ENCODE measurements around the gene CLN5.

Gene CLN5

GRCh38 chr13:77000475-77000874 is 8.6 kb downstream of the CLN5 start:
- Histone ChIP-seq H3K9me2 (replicated peaks; ENCODE audit: insufficient read depth, low read length) (no peaks in the 10 kb centered on the region), H4K20me1 (ENCODE audit: low read depth, low read length) (no peaks in the 10 kb centered on the region), H3K79me2 (ENCODE audit: insufficient read depth, low read length) (no peaks in the 10 kb centered on the region; the same call in 1 of the 2 replicates), H3K9ac (ENCODE audit: low read length) (no peak overlapping the region), H3K27me3 (ENCODE audit: low read length) (no peaks in the 10 kb centered on the region), H3K27ac (ENCODE audit: low read depth, low read length) (no peak overlapping the region), H2AFZ (ENCODE audit: low read depth, low read length, severe bottlenecking) (no peak overlapping the region), H3K9me3 (ENCODE audit: insufficient read depth, low read length) (no peaks in the 10 kb centered on the region), H3K4me3 (ENCODE audit: insufficient read depth, low read length, poor library complexity, severe bottlenecking) (no peak overlapping the region), H3K4me2 (ENCODE audit: low read depth, low read length, poor library complexity, severe bottlenecking) (no peak overlapping the region), H3K36me3 (ENCODE audit: low read length) (peaks cover 18% of the 10 kb centered on the region), H3F3A (ENCODE audit: insufficient read depth) (peaks cover 12% of the 10 kb centered on the region)
- TF ChIP-seq CTCF (IDR thresholded peaks at IDR 0.05; ENCODE audit: insufficient read depth, low read length, poor library complexity, severe bottlenecking) = no peak
- TF ChIP-seq EZH2phosphoT487 (conservative IDR thresholded peaks at IDR 0.05; ENCODE audit: low read length) = no peak

GRCh38 chr13:77001540-77001939 is 9.7 kb downstream of the CLN5 start:
- Histone ChIP-seq H2AFZ (ENCODE audit: low read depth, low read length, severe bottlenecking) (no peak overlapping the region), H3K9me3 (ENCODE audit: insufficient read depth, low read length) (no peaks in the 10 kb centered on the region), H3F3A (ENCODE audit: insufficient read depth) (peaks cover 19% of the 10 kb centered on the region), H3K4me3 (ENCODE audit: insufficient read depth, low read length, poor library complexity, severe bottlenecking) (no peak overlapping the region), H4K20me1 (ENCODE audit: low read depth, low read length) (no peaks in the 10 kb centered on the region), H3K79me2 (ENCODE audit: insufficient read depth, low read length) (no peaks in the 10 kb centered on the region; the same call in 1 of the 2 replicates), H3K36me3 (ENCODE audit: low read length) (peaks cover 21% of the 10 kb centered on the region), H3K27ac (ENCODE audit: low read depth, low read length) (no peak overlapping the region), H3K9me2 (replicated peaks; ENCODE audit: insufficient read depth, low read length) (no peaks in the 10 kb centered on the region), H3K4me2 (ENCODE audit: low read depth, low read length, poor library complexity, severe bottlenecking) (no peak overlapping the region), H3K27me3 (ENCODE audit: low read length) (no peaks in the 10 kb centered on the region), H3K9ac (ENCODE audit: low read length) (no peak overlapping the region)
- TF ChIP-seq EZH2phosphoT487 (conservative IDR thresholded peaks at IDR 0.05; ENCODE audit: low read length) = no peak
- no peak for TF ChIP-seq CTCF (IDR thresholded peaks at IDR 0.05; ENCODE audit: insufficient read depth, low read length, poor library complexity, severe bottlenecking)

- Histone ChIP-seq H3K9ac (ENCODE audit: low read length) (no peak overlapping the region), H2AFZ (ENCODE audit: low read depth, low read length, severe bottlenecking) (no peak overlapping the region), H3K27me3 (ENCODE audit: low read length) (no peaks in the 10 kb centered on the region), H3K9me2 (replicated peaks; ENCODE audit: insufficient read depth, low read length) (no peaks in the 10 kb centered on the region), H3K9me3 (ENCODE audit: insufficient read depth, low read length) (no peaks in the 10 kb centered on the region), H3K36me3 (ENCODE audit: low read length) (peaks cover 25% of the 10 kb centered on the region), H3K79me2 (ENCODE audit: insufficient read depth, low read length) (no peaks in the 10 kb centered on the region; the same call in 1 of the 2 replicates), H4K20me1 (ENCODE audit: low read depth, low read length) (no peaks in the 10 kb centered on the region), H3F3A (ENCODE audit: insufficient read depth) (peaks cover 19% of the 10 kb centered on the region), H3K4me3 (ENCODE audit: insufficient read depth, low read length, poor library complexity, severe bottlenecking) (no peak overlapping the region), H3K27ac (ENCODE audit: low read depth, low read length) (no peak overlapping the region), H3K4me2 (ENCODE audit: low read depth, low read length, poor library complexity, severe bottlenecking) (no peak overlapping the region)
- TF ChIP-seq CTCF (IDR thresholded peaks at IDR 0.05; ENCODE audit: insufficient read depth, low read length, poor library complexity, severe bottlenecking) (no peak), EZH2phosphoT487 (conservative IDR thresholded peaks at IDR 0.05; ENCODE audit: low read length) (no peak)
These were observed 10.2 kb downstream of the CLN5 start for GRCh38 chr13:77001963-77002587.

Measured in SU-DHL-6 (cell line).